HepG2 (cell line): Measurements from ENCODE around the gene RAP1GAP2. TPM values are rescaled to one million over a fixed set of nuclear protein-coding genes. Genes with fewer than 3 reads are reported as not detected.

Experiments
- ATAC-seq: fragments of 200-7000 bp; cut with Tn5 transposase; 3 replicates; pipeline ENCODE4 v1.9.1; 2020; ENCODE audit warnings: mild to moderate bottlenecking, moderate library complexity
- BruUV-seq: library from RNA; stranded (reverse); fragments of 400-500 nt; replicated peaks from 2 replicates; lab custom pipeline; 2021; lab: Mats Ljungman, UMichigan
- CTCF ChIA-PET: fragments of 300-600 bp; formaldehyde crosslinking; extraction: SDS; loops from one replicate; lab custom pipeline; 2021; ENCODE audit warnings: low total read pairs, inconsistent platforms, low intra/inter-chr PET ratio; lab: Yijun Ruan, JAX
- POLR2A ChIA-PET: fragments of 350-600 bp; sonication (Branson Sonifier 250); formaldehyde crosslinking; loops from one replicate; lab custom pipeline; 2020; ENCODE audit warnings: antibody characterized with exemption, inconsistent platforms; lab: Yijun Ruan, JAX
- DNase-seq: peaks from one replicate; pipeline ENCODE4 v3.0.0-alpha.2; 2015; ENCODE audit warnings: low spot score
- FAIRE-seq: peaks from 3 replicates; lab custom pipeline; 2011; peaks lifted over from hg19 to GRCh38; lab: Jason Lieb, UNC
- H2AFZ ChIP-seq: one replicate; pipeline ENCODE4 v1.6.1; 2011; ENCODE audit warnings: low read length, inconsistent platforms
- H3K27ac ChIP-seq: fragments of 300-600 bp; 3 replicates; pipeline ENCODE4 v1.8.0; 2011; ENCODE audit warnings: mixed run types, mild to moderate bottlenecking, mixed read lengths, low read length, inconsistent platforms; ENCODE audit not compliant: insufficient read depth; ENCODE audit errors: extremely low read length
- H3K27me3 ChIP-seq, 2 experiments: fragments of 200-600 bp in 1 of 2; 2 replicates in 1 of 2; 3 replicates in 1 of 2; pipeline versions ENCODE4 v1.6.0 to v1.8.0; 2011; ENCODE audit warnings: low read length in 2 of 2, mild to moderate bottlenecking in 2 of 2, moderate library complexity in 2 of 2, inconsistent platforms in 1 of 2; ENCODE audit not compliant: insufficient read depth in 2 of 2, control insufficient read depth in 1 of 2
- H3K36me3 ChIP-seq, 2 experiments: fragments of 200-600 bp in 1 of 2; replicated peaks in 1 of 2; 2 replicates in 1 of 2; 3 replicates in 1 of 2; pipeline versions ENCODE4 v1.5.1 to v1.8.0; 2011; ENCODE audit warnings: low read length in 2 of 2, inconsistent platforms in 1 of 2; ENCODE audit not compliant: insufficient read depth in 2 of 2, control insufficient read depth in 1 of 2
- H3K4me1 ChIP-seq: 2 replicates; pipeline ENCODE4 v1.5.1; 2012; ENCODE audit warnings: low read length, inconsistent platforms; ENCODE audit not compliant: insufficient read depth
- H3K4me2 ChIP-seq: 2 replicates; pipeline ENCODE4 v1.6.0; 2011; ENCODE audit warnings: low read depth, low read length, inconsistent platforms
- H3K4me3 ChIP-seq, 3 experiments: fragments of 200-600 bp in 1 of 3; sonication (generic), shearing (Covaris generic) in 1 of 3; replicated peaks in 1 of 3; 2 replicates each; pipeline ENCODE4 v1.5.1; 2011 to 2016; ENCODE audit warnings: low read length in 3 of 3, inconsistent platforms in 2 of 3, low read depth in 2 of 3, mild to moderate bottlenecking in 2 of 3, control low read depth in 1 of 3, mixed read lengths in 1 of 3; ENCODE audit not compliant: insufficient read depth in 1 of 3
- H3K79me2 ChIP-seq: one replicate; pipeline ENCODE4 v1.6.1; 2011; ENCODE audit warnings: low read length, inconsistent platforms; ENCODE audit not compliant: insufficient read depth
- H3K9ac ChIP-seq: 2 replicates; pipeline ENCODE4 v1.6.0; 2011; ENCODE audit warnings: mild to moderate bottlenecking, low read depth, low read length, inconsistent platforms; ENCODE audit not compliant: insufficient read depth
- H3K9me3 ChIP-seq: 2 replicates; pipeline ENCODE4 v1.5.1; 2012; ENCODE audit warnings: mild to moderate bottlenecking, low read length
- H4K20me1 ChIP-seq: 2 replicates; pipeline ENCODE4 v1.6.0; 2011; ENCODE audit warnings: inconsistent platforms, mild to moderate bottlenecking, low read length, moderate library complexity; ENCODE audit not compliant: insufficient read depth
- EHMT2 ChIP-seq: fragments of 200-600 bp; sonication (generic); IDR thresholded peaks from 2 replicates; pipeline ENCODE4 v1.7.0; 2017; ENCODE audit warnings: antibody characterized with exemption, low read depth, low read length, borderline replicate concordance
- MEIS1 ChIP-seq: sonication (generic); formaldehyde crosslinking; IDR thresholded peaks from 2 replicates; pipeline ENCODE4 v1.9.0; 2021; ENCODE audit warnings: mild to moderate bottlenecking, missing genetic modification reagents, moderate library complexity, borderline replicate concordance
- MXI1 ChIP-seq: IDR thresholded peaks from 3 replicates; pipeline ENCODE4 v1.6.1; 2012; ENCODE audit warnings: low read depth, low read length, inconsistent platforms, borderline replicate concordance
- POGZ ChIP-seq: sonication (generic); formaldehyde crosslinking; IDR thresholded peaks from 2 replicates; pipeline ENCODE4 v1.4.0; 2020; ENCODE audit warnings: mild to moderate bottlenecking, missing genetic modification reagents
- SETDB1 ChIP-seq: sonication (generic); formaldehyde crosslinking; IDR thresholded peaks from 2 replicates; pipeline ENCODE4 v1.5.1; 2020; ENCODE audit warnings: missing genetic modification reagents, mild to moderate bottlenecking, borderline replicate concordance
- SRY ChIP-seq: sonication (generic); formaldehyde crosslinking; IDR thresholded peaks from 2 replicates; pipeline ENCODE4 v1.8.0; 2022; ENCODE audit warnings: mild to moderate bottlenecking, missing genetic modification reagents
- ZKSCAN5 ChIP-seq: sonication (generic); formaldehyde crosslinking; IDR thresholded peaks from 2 replicates; pipeline ENCODE4 v1.5.1; 2020; ENCODE audit warnings: mild to moderate bottlenecking, missing genetic modification reagents
- ZNF180 ChIP-seq: sonication (generic); formaldehyde crosslinking; IDR thresholded peaks from 2 replicates; pipeline ENCODE4 v1.4.0; 2020; ENCODE audit warnings: low read depth, missing genetic modification reagents, borderline replicate concordance
- ZNF556 ChIP-seq: sonication (generic); formaldehyde crosslinking; IDR thresholded peaks from 2 replicates; pipeline ENCODE4 v1.4.0; 2020; ENCODE audit warnings: mild to moderate bottlenecking, missing genetic modification reagents, borderline replicate concordance
- ZNF878 ChIP-seq: sonication (generic); formaldehyde crosslinking; IDR thresholded peaks from 2 replicates; pipeline ENCODE4 v1.8.1; 2023; ENCODE audit warnings: mild to moderate bottlenecking, missing genetic modification reagents, moderate library complexity
- WGBS: methylation state at CpG from one replicate; pipeline ENCODE4 v1.1.6; 2017; ENCODE audit warnings: low lambda C conversion rate; 5-methylcytosine and 5-hydroxymethylcytosine counted together
- in situ Hi-C: cut with HindIII; loops from 2 replicates; pipeline ENCODE4 v1.10.0; 2017; ENCODE audit warnings: low pct_unique_long_range_greater_than_20kb; ENCODE audit not compliant: extremely low pct_ligation_motif_present
- intact Hi-C: fragments of 100-400 bp; cut with micrococcal nuclease; formaldehyde crosslinking; loops from one replicate; pipeline ENCODE4 v1.10.0; 2022; ENCODE audit not compliant: unreplicated experiment
- polyA plus RNA-seq, 8 experiments: library from polyadenylated mRNA; depleted of rRNA in 3 of 8; stranded (reverse) in 7 of 8; unstranded in 1 of 8; fragments of >200 nt; fragmentation: Illumina TruSeq in 4 of 8; extraction: Trizol in 4 of 8; gene quantifications; 2 replicates each; pipeline versions ENCODE4 v1.2.1 to v1.2.3, GENCODE V29; 2011 to 2016; ENCODE audit warnings: low read depth in 4 of 8, missing spikeins in 1 of 8, mixed read lengths in 1 of 8; ENCODE audit not compliant: insufficient read depth in 1 of 8
- total RNA-seq, 5 experiments: library from RNA; depleted of rRNA; stranded (reverse); fragments of >200 nt; fragmentation: Illumina TruSeq; extraction: Trizol; gene quantifications; 2 replicates each; pipeline ENCODE4 v1.2.3, GENCODE V29; 2016; ENCODE audit warnings: low read depth in 1 of 5
- TF ChIP-seq, protein P1 (sequence below): IDR thresholded peaks from 2 replicates; pipeline ENCODE4 v1.6.1; 2012; ENCODE audit warnings: low read length, improper control_type of control experiment
- TF ChIP-seq, protein P2 (sequence below): sonication (generic); formaldehyde crosslinking; IDR thresholded peaks from 2 replicates; pipeline ENCODE4 v1.4.0; 2020; ENCODE audit warnings: missing genetic modification reagents, mild to moderate bottlenecking, borderline replicate concordance

The RAP1GAP2 gene
- total and polyA plus RNA-seq, 2 of the 13 experiments (the other 11 are each of a cell fraction or from before 2014, with no cell fraction given), result 10.9 to 12.0 TPM

- TF ChIP-seq, protein P1, sequence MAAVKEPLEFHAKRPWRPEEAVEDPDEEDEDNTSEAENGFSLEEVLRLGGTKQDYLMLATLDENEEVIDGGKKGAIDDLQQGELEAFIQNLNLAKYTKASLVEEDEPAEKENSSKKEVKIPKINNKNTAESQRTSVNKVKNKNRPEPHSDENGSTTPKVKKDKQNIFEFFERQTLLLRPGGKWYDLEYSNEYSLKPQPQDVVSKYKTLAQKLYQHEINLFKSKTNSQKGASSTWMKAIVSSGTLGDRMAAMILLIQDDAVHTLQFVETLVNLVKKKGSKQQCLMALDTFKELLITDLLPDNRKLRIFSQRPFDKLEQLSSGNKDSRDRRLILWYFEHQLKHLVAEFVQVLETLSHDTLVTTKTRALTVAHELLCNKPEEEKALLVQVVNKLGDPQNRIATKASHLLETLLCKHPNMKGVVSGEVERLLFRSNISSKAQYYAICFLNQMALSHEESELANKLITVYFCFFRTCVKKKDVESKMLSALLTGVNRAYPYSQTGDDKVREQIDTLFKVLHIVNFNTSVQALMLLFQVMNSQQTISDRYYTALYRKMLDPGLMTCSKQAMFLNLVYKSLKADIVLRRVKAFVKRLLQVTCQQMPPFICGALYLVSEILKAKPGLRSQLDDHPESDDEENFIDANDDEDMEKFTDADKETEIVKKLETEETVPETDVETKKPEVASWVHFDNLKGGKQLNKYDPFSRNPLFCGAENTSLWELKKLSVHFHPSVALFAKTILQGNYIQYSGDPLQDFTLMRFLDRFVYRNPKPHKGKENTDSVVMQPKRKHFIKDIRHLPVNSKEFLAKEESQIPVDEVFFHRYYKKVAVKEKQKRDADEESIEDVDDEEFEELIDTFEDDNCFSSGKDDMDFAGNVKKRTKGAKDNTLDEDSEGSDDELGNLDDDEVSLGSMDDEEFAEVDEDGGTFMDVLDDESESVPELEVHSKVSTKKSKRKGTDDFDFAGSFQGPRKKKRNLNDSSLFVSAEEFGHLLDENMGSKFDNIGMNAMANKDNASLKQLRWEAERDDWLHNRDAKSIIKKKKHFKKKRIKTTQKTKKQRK, result no peak
- TF ChIP-seq, protein P2, sequence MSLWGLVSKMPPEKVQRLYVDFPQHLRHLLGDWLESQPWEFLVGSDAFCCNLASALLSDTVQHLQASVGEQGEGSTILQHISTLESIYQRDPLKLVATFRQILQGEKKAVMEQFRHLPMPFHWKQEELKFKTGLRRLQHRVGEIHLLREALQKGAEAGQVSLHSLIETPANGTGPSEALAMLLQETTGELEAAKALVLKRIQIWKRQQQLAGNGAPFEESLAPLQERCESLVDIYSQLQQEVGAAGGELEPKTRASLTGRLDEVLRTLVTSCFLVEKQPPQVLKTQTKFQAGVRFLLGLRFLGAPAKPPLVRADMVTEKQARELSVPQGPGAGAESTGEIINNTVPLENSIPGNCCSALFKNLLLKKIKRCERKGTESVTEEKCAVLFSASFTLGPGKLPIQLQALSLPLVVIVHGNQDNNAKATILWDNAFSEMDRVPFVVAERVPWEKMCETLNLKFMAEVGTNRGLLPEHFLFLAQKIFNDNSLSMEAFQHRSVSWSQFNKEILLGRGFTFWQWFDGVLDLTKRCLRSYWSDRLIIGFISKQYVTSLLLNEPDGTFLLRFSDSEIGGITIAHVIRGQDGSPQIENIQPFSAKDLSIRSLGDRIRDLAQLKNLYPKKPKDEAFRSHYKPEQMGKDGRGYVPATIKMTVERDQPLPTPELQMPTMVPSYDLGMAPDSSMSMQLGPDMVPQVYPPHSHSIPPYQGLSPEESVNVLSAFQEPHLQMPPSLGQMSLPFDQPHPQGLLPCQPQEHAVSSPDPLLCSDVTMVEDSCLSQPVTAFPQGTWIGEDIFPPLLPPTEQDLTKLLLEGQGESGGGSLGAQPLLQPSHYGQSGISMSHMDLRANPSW (CRISPR knock-in tag), result no peak
Measured at GRCh38 chr17:3027786-3028532, 231.7 kb downstream of the RAP1GAP2 start (continued).

GRCh38 chr17:3029213-3029913 lies 233.1 kb downstream of the RAP1GAP2 start:
- BruUV-seq, result no TSS peak
- Histone ChIP-seq H3K36me3 (peaks cover 11 to 25% of the 10 kb centered on the region in 2 experiments; a peak in 4 of 5 replicates), H2AFZ (no peak overlapping the region), H4K20me1 (no peaks in the 10 kb centered on the region), H3K4me1 (no peaks in the 10 kb centered on the region), H3K27me3 (no peaks in the 10 kb centered on the region), H3K4me2 (no peak overlapping the region), H3K27ac (no peak overlapping the region), H3K9ac (no peak overlapping the region), H3K9me3 (no peaks in the 10 kb centered on the region), H3K79me2 (no peaks in the 10 kb centered on the region), H3K4me3 (no peak overlapping the region)
- 90% methylated on average over 16 of the region's 19 CpGs for WGBS
- ChIA-PET POLR2A (no interaction called here), CTCF (no interaction called here)
- no peak for FAIRE-seq
- intact Hi-C loops (no loop called here), in situ Hi-C loops (no loop called here)
- no peak for DNase-seq
- ATAC-seq, result no peak
- TF ChIP-seq EHMT2 (no peak), SETDB1 (CRISPR knock-in tag) (no peak), POGZ (CRISPR knock-in tag) (no peak), ZKSCAN5 (CRISPR knock-in tag) (no peak), MXI1 (no peak), ZNF556 (no peak), ZNF878 (CRISPR knock-in tag) (no peak), ZNF180 (CRISPR knock-in tag) (no peak), MEIS1 (CRISPR knock-in tag) (no peak), SRY (CRISPR knock-in tag) (no peak)
